Body of pancreas (tissue), 4 donors: ENCODE data around the gene CDCP1.

ENCODE experiments used
- POLR2A ChIP-seq, 3 donors: fragments of 450-650 bp; IDR thresholded peaks; one replicate each; pipeline ENCODE4 v1.6.1; 2016; ENCODE audit warnings: antibody characterized with exemption in 3 of 3, mild to moderate bottlenecking in 2 of 3
- TF ChIP-seq, protein P1 (sequence below), 7 experiments: fragments of 450-650 bp in 4 of 7; fragments of 200-600 bp in 3 of 7; sonication (generic) in 3 of 7; IDR thresholded peaks; one replicate each; pipeline ENCODE4 v1.5.1; 2016 to 2019; ENCODE audit warnings: antibody characterized with exemption in 7 of 7

DNA sequence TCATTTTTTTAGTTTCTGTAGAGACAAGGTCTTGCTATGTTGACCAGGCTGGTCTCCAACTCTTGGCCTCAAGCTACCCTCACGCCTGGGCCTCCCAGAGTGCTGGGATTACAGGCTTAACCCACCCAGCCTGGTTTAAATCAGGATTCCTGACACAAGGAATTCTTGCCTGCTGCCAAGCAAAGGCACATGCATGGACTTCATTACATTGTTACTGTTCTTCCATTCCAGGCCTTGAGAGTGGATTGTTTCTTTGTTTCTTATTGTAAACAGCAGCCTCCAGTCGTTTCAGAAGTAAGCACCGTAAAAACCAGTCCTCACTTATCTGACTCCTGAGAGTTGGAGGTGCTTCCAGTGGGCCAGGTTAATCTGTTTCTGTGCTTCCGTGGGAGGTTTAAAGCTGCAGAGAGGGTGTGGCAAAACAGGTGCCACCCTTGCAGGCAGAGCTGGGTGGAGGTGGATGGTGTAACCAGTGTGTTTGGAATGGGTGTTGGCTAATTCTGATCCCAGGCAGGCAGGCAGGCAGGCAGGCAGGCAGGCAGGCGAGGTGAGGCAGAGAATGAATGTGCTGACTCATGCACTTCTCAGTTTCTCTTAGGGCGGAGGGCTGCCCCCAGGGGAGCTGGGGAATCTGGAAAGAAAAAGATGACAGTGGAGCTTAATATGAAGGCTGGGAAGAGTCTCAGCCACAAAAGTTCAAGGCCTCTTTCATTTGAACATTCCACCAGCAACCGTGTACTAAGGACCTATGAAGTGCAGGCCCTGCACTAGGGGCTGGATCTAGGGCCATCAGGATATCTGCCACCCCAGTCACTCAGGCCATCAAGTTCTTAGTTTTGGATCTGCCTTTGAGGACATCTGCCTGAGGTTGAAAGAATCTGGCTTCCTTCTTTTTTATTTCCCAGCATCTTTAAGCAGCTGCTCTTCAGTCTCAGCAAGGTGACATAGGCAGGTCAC, 37.0 kb upstream of the CDCP1 start:
- peak in 2 of 3 donors; percentile 12 to 17 for TF ChIP-seq POLR2A (IDR thresholded peaks at IDR 0.05)
- TF ChIP-seq, protein P1, sequence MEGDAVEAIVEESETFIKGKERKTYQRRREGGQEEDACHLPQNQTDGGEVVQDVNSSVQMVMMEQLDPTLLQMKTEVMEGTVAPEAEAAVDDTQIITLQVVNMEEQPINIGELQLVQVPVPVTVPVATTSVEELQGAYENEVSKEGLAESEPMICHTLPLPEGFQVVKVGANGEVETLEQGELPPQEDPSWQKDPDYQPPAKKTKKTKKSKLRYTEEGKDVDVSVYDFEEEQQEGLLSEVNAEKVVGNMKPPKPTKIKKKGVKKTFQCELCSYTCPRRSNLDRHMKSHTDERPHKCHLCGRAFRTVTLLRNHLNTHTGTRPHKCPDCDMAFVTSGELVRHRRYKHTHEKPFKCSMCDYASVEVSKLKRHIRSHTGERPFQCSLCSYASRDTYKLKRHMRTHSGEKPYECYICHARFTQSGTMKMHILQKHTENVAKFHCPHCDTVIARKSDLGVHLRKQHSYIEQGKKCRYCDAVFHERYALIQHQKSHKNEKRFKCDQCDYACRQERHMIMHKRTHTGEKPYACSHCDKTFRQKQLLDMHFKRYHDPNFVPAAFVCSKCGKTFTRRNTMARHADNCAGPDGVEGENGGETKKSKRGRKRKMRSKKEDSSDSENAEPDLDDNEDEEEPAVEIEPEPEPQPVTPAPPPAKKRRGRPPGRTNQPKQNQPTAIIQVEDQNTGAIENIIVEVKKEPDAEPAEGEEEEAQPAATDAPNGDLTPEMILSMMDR (IDR thresholded peaks at IDR 0.05), result no peak
